ENCODE measurements around the gene KRTAP1-5.
"Not testable (repeated sequence)": the region's sequence is repeated elsewhere in the genome, so short reads cannot be mapped to it uniquely, and the experiment has no call there.

KRTAP1-5 gene

DNA sequence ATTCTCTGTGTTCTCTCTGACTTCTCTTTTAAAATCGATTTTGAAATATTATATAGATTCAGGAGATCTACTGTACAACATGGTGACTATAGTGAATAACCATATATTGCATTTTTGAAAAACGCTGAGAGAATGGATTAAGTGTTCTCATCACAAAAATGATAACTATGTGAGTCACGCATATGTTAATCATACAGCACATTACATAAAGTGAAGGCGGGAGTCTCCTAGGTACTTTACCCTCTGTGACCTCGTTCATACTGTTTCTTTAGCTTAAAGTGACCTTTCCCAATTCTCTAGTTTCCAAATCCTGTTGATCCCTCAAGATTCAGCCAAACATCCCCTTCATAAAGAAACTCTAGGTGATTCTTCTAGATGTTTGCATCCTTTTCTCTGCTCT, 24.2 kb downstream of the KRTAP1-5 start:
- no peak for FAIRE-seq

DNA sequence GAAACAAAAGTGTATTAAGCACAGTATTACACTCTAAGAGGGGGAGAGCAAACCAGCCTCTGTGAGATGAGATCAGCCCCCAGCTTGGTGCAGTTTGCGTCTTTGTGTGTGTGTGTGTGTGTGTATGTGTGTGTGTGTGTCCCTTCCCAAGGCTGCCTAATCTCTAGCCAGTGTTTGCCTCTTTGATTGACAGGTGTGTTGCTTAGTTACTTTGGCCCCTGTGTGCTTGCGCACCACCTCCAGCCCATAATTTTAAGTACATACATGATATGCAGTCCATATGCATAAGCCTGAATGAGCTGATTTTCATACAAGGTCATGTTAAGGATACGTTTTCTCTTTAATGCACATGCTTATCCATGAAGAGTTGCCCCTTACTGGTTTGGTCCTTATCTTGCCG, 25.2 kb downstream of the KRTAP1-5 start:
- no peak for FAIRE-seq

DNA sequence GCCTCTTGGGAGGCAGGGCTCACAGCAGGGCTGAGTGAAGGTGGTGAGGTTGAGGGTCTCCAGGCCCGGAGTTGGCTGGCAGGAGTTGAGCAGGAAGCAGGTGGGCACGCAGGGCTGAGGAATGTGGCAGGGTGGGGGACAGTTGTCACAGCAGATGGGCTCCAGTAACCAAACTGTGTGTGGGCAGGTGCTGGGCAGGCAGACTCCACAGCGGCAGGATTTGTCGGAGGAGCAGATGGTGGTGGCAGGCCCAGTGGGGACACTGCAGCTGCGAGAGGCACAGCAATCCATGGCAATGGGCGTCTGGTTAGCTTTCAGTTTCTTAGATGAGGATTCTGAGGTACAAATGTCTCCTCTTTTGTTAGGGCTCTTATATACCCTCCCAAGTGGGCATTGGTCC, 27.4 kb downstream of the KRTAP1-5 start, which contains the start of gene KRTAP3-2:
Gene KRTAP3-2 (minus strand): TSS at position 344 of the 400 bp plus-strand sequence. CDS start 53 bp downstream, at position 291.
- FAIRE-seq, result not testable (repeated sequence)

DNA sequence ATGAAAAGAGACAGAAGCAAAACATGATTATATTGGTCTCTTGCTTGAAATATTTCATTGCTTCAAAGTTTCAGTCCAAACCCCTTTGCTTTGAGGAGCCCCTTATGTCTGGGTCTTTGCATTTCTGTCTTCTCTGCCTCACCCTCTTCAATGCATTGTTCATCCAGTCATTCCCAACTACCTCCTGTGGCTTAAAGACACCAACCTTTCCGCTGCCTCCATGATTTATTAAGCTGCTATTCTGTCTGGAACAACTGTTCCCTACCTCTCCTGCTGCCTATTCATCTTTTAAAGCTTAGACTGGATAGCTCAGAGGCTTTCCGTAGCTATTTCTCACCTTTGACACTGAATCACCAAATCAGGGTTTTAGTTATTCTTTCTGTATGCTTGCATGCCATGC, 29.6 kb downstream of the KRTAP1-5 start:
- FAIRE-seq, result no peak

DNA sequence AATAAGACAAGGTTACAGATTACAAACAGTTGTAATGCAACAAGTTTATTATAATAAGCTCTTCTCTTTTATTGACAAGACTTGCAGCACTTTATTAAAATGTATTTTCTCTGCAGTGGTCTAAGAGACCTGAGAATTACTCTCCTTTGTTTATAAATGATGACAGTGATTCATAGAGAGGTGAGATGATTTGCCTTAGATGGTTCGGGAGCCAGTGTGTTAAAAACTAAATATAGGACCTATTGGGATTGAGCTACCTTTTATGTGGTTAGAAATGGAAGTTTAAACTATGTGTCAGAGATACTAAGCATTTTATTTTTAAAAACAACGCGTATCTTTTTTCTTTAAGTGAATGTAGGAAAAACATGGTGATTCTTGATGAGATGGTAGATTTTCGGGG, 30.2 kb downstream of the KRTAP1-5 start:
- no peak for FAIRE-seq

DNA sequence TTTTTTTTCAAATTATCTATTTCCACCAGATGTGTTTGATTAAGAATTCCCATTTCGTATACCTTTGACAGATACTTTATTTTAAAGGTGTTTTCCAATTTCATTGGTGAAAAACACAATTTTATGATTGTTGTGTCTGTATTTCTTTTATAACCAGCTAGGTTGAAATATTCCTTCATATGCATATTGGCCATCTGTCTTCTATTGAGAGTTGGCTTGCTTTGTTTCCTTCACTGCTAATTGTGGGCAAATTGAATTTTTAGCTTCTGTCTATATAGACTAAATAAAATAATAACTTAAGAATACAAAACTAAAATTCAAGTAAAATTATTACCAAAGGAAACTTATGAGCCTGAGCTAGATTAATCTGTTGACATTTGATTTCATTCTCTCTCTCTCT, 31.9 kb downstream of the KRTAP1-5 start:
- no peak for FAIRE-seq

DNA sequence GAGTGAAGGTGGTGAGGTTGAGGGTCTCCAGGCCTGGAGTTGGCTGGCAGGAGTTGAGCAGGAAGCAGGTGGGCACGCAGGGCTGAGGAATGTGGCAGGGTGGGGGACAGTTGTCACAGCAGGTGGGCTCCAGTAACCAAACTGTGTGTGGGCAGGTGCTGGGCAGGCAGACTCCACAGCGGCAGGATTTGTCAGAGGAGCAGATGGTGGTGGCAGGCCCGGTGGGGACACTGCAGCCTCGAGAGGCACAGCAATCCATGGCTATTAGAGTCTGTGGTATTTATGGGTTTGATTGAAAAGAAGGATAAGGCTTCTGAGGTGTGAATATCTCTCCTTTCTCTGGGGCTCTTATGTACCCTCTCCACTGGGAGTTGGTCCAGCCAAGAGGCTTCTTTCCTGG, 33.2 kb downstream of the KRTAP1-5 start, which contains the start of gene KRTAP3-3:
Gene KRTAP3-3 (minus strand): TSS at position 326 of the 400 bp plus-strand sequence. CDS start 67 bp downstream, at position 259.
- FAIRE-seq, result no peak

DNA sequence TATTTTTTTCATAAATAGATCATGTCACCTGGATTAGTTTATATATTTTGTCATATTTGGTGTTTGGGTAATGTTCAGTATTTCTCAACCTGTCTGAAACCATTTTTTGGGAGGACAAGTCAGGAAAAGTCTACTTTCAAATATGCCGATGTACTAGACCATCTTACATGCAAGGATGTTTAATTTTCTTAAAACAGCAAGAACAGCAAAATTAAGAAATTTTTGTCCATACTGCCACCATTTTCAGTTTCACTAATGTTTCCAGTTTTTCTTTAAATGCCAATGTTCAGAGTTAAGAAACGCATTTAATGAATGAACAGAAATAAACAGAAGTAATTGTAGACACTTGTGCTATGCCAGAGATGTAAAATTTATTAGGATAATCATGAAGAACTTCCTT, 33.9 kb downstream of the KRTAP1-5 start:
- FAIRE-seq, result no peak

DNA sequence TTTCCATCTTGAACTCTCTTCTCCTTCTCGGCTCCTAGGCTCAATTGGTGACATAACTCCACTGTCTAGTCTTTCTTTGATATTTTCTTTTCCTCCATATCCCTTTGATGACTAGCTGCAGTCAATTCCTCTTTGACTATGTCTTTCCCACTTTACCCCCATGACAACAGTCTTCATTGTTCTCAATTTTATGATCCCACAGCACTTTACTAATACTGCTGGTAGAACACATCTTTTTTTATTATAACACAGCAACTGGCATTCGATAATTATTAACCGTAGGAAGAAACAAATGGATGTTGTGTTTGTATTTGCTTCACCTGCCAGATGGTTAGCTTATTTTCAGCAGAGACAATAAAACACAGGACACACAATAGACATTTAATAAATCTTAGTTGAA, 34.3 kb downstream of the KRTAP1-5 start:
- no peak for FAIRE-seq

DNA sequence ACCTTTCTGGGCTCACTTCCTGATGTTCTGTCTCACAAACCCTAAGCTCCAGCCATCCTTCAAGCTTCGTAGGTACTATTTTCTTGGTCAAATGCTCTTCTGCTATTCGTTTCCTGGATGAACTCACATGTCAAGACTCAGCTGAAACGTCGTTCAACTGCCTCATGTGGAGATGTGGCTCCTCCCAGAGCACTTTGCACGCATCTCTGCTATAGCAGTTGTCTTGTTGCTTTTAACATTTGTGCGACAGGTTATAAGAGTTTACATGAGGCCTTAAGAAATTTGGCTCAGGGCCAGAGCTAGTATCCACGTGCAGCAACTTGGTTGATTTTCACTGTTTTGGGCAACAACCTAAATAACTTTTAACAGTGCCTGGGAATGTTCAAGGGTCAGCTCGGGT, 40.1 kb downstream of the KRTAP1-5 start:
- FAIRE-seq, result no peak

DNA sequence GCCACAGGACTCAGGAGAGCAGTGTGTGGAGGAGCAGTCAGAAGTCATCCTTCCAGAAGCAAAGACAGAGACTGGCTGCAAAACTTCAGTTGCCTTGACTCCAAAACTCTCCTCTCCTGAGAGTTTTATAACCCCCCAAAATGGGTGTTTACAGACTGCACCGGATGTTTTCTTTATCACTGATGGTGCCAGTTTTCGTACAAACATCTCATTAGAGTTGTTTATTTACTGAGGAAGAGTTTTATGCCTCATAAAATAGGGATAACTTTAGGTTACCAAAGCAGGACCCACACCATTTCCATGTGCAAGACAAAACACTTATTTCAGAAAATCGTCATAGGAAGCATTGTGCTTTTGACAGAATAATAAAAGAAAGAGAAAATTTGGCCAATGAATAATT, 42.8 kb downstream of the KRTAP1-5 start, which contains the start of gene KRT40:
Gene KRT40 (minus strand): TSS at position 101 of the 400 bp plus-strand sequence. CDS start 53 bp downstream, at position 48.
- FAIRE-seq, result no peak

DNA sequence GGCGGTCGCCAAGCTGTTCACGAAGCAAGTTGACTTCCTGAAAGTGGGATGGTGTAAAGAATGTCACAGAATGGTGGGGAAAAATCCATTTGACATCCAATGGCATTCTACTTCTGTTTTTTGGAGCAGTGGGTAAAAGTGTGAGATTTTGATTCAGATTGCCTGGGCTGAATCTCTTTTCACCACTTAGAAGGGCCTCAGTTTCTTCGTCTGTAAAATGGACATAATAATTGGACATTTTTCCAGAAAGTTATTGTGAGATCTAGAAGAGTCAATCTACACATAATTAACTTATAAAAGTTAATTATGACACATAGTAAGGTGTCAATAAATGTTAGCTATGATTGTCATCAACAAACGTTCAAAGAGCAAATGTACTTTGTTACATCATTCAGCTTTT, 45.9 kb downstream of the KRTAP1-5 start:
- FAIRE-seq, result no peak

DNA sequence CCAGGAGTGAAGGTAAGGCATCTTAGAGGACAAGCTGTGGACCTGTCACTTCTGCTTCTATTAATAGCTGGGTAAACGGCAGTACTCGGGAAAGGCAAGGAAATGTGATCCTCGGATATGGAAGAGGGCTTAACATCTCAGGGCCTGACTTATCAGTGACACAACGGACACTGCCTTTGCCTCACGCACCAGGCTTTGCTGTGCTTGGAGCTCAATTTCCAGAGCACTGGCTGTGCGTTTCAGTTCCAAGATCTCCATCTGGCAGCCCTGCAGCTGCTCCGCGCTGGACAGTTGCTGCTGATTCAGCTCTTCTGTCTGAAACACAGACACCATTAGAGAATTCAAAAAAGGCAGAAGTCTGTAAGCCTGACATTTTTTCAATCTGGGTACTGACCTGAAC, 46.4 kb downstream of the KRTAP1-5 start:
- FAIRE-seq, result no peak

DNA sequence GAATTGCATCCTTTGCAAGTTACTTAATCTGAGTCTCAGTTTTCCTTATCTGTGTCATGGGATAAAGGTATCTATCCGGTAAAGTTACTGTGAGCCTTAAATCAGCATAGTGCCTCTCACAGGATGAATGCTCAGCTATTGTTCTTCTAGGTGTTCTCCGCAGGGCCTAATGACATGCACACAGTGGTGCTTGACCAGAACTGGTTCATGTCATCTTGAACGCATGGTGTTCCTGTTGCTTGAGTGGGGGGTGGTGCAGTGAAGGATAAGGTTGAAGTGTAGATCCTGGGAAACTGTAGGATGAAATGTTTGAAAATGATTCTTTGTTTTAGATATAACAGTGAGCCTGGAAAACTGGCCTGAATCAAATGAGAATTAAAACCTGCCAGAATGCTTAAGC, 46.9 kb downstream of the KRTAP1-5 start:
- no peak for FAIRE-seq

DNA sequence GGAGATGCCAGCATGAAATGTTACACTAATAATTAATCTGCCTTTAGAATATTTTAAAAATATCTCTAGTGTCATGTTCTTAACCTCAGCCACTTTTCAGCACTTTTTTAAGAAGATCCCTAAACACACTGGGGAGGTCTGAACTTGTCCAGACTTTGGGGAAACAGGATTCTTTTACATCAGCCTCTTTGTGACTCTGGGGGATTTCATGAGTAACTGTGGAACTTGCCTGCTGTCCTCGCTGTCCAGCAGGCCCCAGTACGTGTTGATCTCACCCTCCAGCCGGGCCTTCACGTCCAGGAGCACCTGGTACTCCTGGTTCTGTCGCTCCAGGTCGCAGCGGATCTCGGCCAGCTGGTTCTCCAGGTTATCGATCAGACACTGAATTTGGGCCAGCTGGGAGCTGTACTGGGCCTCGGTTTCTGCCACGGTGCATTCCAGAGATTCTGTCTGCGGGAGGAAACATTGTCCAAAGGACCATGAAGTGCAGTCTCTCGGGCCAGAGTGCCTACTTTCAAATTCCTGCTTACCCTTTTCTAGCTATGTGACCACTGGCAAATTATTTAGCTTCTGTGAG, 48.3 kb downstream of the KRTAP1-5 start:
- FAIRE-seq, result no peak

All from TTC549 (cell line).